CD4-positive, alpha-beta T cell (primary cell): ENCODE measurements around the gene HDGFL3. TPM values are rescaled to one million over a fixed set of nuclear protein-coding genes. Genes with fewer than 3 reads are reported as not detected.

Experiments
- ATAC-seq: fragments of 200-7000 bp; cut with Tn5 transposase; one replicate; pipeline ENCODE4 v1.10.0; 2022; ENCODE audit warnings: mild to moderate bottlenecking; ENCODE audit not compliant: poor library complexity
- CTCF ChIA-PET: fragments of 350-600 bp; sonication (Branson Sonifier 250); formaldehyde crosslinking; loops from one replicate; lab custom pipeline; 2021; ENCODE audit warnings: antibody characterized with exemption, inconsistent platforms; lab: Charles Lee
- POLR2A ChIA-PET: fragments of 350-600 bp; sonication (Branson Sonifier 250); formaldehyde crosslinking; loops from one replicate; lab custom pipeline; 2021; ENCODE audit warnings: antibody characterized with exemption, inconsistent platforms; lab: Charles Lee
- DNase-seq, 14 experiments: peaks; one replicate each; pipeline ENCODE4 v3.0.0-alpha.2; 2013 to 2020; ENCODE audit warnings: mixed read lengths in 2 of 14
- H3K27ac ChIP-seq, 2 donors: one replicate each; pipeline versions ENCODE4 v1.5.1 to v1.7.0; 2013; ENCODE audit warnings: low read length in 2 of 2, low read depth in 1 of 2, mild to moderate bottlenecking in 1 of 2
- H3K27me3 ChIP-seq, 2 experiments: 1 replicate in 1 of 2; 2 replicates in 1 of 2; pipeline versions ENCODE4 v1.6.1 to v1.7.0; 2013; ENCODE audit warnings: low read length in 2 of 2, control low read depth in 1 of 2, mild to moderate bottlenecking in 1 of 2, moderate library complexity in 1 of 2; ENCODE audit not compliant: insufficient read depth in 2 of 2, control insufficient read depth in 1 of 2
- H3K36me3 ChIP-seq: one replicate; pipeline ENCODE4 v1.6.1; 2013; ENCODE audit warnings: low read length, control low read depth; ENCODE audit not compliant: insufficient read depth
- H3K4me1 ChIP-seq: one replicate; pipeline ENCODE4 v1.6.1; 2013; ENCODE audit warnings: low read length, control low read depth; ENCODE audit not compliant: insufficient read depth
- H3K4me3 ChIP-seq: one replicate; pipeline ENCODE4 v1.5.1; 2013; ENCODE audit warnings: mild to moderate bottlenecking, low read length, moderate library complexity
- H3K9me3 ChIP-seq, 2 experiments: 1 replicate in 1 of 2; 2 replicates in 1 of 2; pipeline versions ENCODE4 v1.6.1 to v1.7.0; 2013; ENCODE audit warnings: low read length in 2 of 2, mild to moderate bottlenecking in 2 of 2, control low read depth in 1 of 2, moderate library complexity in 1 of 2; ENCODE audit not compliant: control insufficient read depth in 1 of 2, insufficient read depth in 1 of 2
- H3K27ac Mint-ChIP-seq: one replicate; pipeline ENCODE4 v1.8.0; 2020; ENCODE audit warnings: mixed read lengths
- H3K27me3 Mint-ChIP-seq: one replicate; pipeline ENCODE4 v1.8.0; 2021; ENCODE audit warnings: mixed read lengths
- H3K36me3 Mint-ChIP-seq: one replicate; pipeline ENCODE4 v1.8.0; 2021; ENCODE audit warnings: low read depth, mixed read lengths
- H3K4me1 Mint-ChIP-seq: one replicate; pipeline ENCODE4 v1.8.0; 2021; ENCODE audit warnings: low read depth, mixed read lengths
- H3K4me3 Mint-ChIP-seq: one replicate; pipeline ENCODE4 v1.8.0; 2020; ENCODE audit warnings: mild to moderate bottlenecking, mixed read lengths
- H3K9me3 Mint-ChIP-seq: one replicate; pipeline ENCODE4 v1.8.0; 2020; ENCODE audit warnings: mixed read lengths
- intact Hi-C, 2 experiments: fragments of 100-400 bp; cut with DNase I in 1 of 2; cut with micrococcal nuclease in 1 of 2; formaldehyde crosslinking; loops; one replicate each; pipeline versions ENCODE4 v1.15.1 to v1.9.0; 2023 to 2025; cut with DNase I, micrococcal nuclease
- total RNA-seq, 174 experiments: library from RNA in 2 of 174; stranded (reverse) in 2 of 174; gene quantifications; one replicate each; pipeline ENCODE4 v1.2.3 and lab custom pipeline; 2021 to 2026
- TF ChIP-seq, protein P1 (sequence below): fragments of 200-600 bp; IDR thresholded peaks from one replicate; pipeline ENCODE4 v1.8.0; 2022; ENCODE audit warnings: antibody characterized with exemption, mild to moderate bottlenecking

HDGFL3 gene
- total RNA-seq, 2 experiments from 2014 or later, result 5.5 to 5.9 TPM

DNA sequence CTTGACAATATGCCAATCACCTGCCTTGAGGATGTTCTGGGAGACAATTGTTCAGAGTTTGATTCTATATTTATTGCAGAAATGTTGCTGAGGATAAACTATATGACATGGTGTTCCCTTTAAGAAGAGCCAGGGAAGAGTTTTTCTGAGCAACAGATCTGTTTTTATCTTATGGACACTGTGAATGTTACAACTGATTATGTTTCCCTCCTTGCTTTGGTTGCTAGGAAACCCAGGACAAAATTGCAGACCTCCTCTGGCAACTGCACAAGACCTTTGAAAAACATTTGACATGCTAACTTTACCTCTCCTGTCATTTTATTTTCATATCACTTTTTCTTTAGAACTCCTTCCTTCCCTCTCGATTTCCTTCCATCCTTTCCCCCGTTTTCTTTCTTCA is 108.3 kb downstream of the HDGFL3 start:
- no peaks in the 10 kb centered on the region for H3K9me3 Mint-ChIP-seq
- Histone ChIP-seq H3K27ac (no peak overlapping the region), H3K4me3 (no peak overlapping the region), H3K36me3 (no peaks in the 10 kb centered on the region), H3K27me3 (peaks cover 9 to 15% of the 10 kb centered on the region in 2 experiments), H3K9me3 (no peaks in the 10 kb centered on the region), H3K4me1 (no peaks in the 10 kb centered on the region)
- no peak for DNase-seq
- TF ChIP-seq, protein P1, sequence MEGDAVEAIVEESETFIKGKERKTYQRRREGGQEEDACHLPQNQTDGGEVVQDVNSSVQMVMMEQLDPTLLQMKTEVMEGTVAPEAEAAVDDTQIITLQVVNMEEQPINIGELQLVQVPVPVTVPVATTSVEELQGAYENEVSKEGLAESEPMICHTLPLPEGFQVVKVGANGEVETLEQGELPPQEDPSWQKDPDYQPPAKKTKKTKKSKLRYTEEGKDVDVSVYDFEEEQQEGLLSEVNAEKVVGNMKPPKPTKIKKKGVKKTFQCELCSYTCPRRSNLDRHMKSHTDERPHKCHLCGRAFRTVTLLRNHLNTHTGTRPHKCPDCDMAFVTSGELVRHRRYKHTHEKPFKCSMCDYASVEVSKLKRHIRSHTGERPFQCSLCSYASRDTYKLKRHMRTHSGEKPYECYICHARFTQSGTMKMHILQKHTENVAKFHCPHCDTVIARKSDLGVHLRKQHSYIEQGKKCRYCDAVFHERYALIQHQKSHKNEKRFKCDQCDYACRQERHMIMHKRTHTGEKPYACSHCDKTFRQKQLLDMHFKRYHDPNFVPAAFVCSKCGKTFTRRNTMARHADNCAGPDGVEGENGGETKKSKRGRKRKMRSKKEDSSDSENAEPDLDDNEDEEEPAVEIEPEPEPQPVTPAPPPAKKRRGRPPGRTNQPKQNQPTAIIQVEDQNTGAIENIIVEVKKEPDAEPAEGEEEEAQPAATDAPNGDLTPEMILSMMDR, result no peak
- H3K4me1 Mint-ChIP-seq, result no peaks in the 10 kb centered on the region
- no peak overlapping the region for H3K4me3 Mint-ChIP-seq
- peaks cover 50% of the 10 kb centered on the region for H3K27me3 Mint-ChIP-seq
- CTCF ChIA-PET, result no interaction called here
- POLR2A ChIA-PET, result no interaction called here
- no peaks in the 10 kb centered on the region for H3K36me3 Mint-ChIP-seq
- ATAC-seq, result no peak
- H3K27ac Mint-ChIP-seq, result no peak overlapping the region
- intact Hi-C loops, result no loop called here

DNA sequence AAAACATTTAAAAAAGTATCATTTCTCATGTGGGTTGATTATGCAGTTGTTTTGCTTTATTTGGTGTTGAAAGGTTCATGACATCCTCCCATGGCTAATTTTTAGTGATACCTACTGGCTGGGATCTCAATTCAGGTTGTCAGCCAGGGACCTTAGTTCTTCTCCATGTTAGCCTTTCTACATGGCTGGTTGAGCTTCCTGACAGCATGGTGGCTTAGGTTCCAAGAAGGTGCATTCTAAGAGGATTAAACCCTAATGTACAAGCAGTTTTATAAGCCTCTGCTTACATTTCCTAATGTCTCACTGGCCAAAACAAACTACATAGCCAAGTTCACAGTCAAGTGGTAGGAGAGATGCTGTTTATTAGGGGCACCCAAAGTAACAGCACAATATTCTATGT is 109.5 kb downstream of the HDGFL3 start:
- Mint-ChIP-seq H3K9me3 (no peaks in the 10 kb centered on the region), H3K36me3 (no peaks in the 10 kb centered on the region), H3K27me3 (peaks cover 43% of the 10 kb centered on the region), H3K4me3 (no peak overlapping the region), H3K27ac (no peak overlapping the region), H3K4me1 (no peaks in the 10 kb centered on the region)
- ATAC-seq, result no peak
- no peak overlapping the region for H3K4me3 ChIP-seq
- peaks cover 8 to 9% of the 10 kb centered on the region in 2 experiments for H3K27me3 ChIP-seq
- ChIA-PET CTCF (no interaction called here), POLR2A (no interaction called here)
- TF ChIP-seq, protein P1, result no peak
- H3K9me3 ChIP-seq, result no peaks in the 10 kb centered on the region
- H3K36me3 ChIP-seq, result no peaks in the 10 kb centered on the region
- intact Hi-C loops, result no loop called here
- H3K27ac ChIP-seq, result no peak overlapping the region
- no peak for DNase-seq
- H3K4me1 ChIP-seq, result no peaks in the 10 kb centered on the region

DNA sequence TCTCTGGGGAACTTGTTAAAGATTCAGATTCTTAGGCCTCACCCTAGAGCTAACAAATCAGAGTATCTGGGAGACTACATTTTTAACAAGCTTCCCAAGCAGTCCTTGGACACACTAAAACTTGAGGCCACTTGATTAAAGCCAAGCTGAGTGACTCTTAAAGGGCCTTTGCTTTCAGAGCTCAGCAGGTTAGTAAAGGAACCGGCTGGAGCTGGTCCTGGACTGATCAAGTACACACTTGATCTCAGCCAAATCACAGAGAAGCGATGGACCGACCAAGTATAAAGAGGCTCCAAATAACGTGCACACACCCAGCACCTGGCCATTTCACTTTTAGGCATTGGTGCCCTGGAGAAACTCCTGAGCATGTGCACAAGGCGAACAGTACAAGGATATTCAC is 113.0 kb downstream of the HDGFL3 start:
- Histone ChIP-seq H3K27ac (no peak overlapping the region), H3K4me3 (no peak overlapping the region), H3K4me1 (no peaks in the 10 kb centered on the region), H3K36me3 (no peaks in the 10 kb centered on the region), H3K27me3 (peaks cover under 1 to 4% of the 10 kb centered on the region in 2 experiments), H3K9me3 (no peaks in the 10 kb centered on the region)
- no peaks in the 10 kb centered on the region for H3K9me3 Mint-ChIP-seq
- ChIA-PET POLR2A (no interaction called here), CTCF (no interaction called here)
- H3K27ac Mint-ChIP-seq, result no peak overlapping the region
- DNase-seq (no peak), ATAC-seq (no peak)
- H3K4me1 Mint-ChIP-seq, result no peaks in the 10 kb centered on the region
- H3K4me3 Mint-ChIP-seq, result no peak overlapping the region
- intact Hi-C loops, result no loop called here
- H3K27me3 Mint-ChIP-seq, result peaks cover 18% of the 10 kb centered on the region
- H3K36me3 Mint-ChIP-seq, result no peaks in the 10 kb centered on the region
- TF ChIP-seq, protein P1, result no peak
